ENCODE measurements around the gene FEZF2. TPM values are rescaled to one million over a fixed set of nuclear protein-coding genes. Genes with fewer than 3 reads are reported as not detected.

FEZF2 gene
- total RNA-seq, 1 experiment from 2014 or later = not detected

DNA sequence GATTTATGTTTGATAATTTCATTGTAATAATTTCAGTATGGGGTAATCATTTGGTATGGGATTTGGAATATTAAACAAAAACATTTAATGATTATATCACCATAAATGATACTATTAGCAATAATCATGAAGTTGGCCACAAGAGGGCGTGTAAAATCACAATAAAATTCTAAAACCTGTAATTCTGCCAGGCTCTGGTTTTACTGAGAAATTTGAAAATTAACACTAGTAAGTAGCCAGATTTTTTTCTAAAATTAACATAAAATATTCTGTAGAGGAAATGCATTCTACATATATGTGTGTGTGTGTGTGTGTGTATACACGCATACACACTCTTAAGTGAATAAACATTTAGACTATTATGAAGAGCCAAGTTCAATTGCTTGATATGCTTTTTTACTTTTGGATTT lies 40.5 kb downstream of the FEZF2 start:
- Histone ChIP-seq H3K4me3 (ENCODE audit: low read depth, low read length, poor library complexity, severe bottlenecking) (no peak overlapping the region), H3K9me3 (ENCODE audit: low read depth, low read length, poor library complexity, severe bottlenecking) (no peaks in the 10 kb centered on the region), H3K27ac (ENCODE audit: low read depth, low read length, poor library complexity, severe bottlenecking) (no peak overlapping the region), H3K4me1 (ENCODE audit: insufficient read depth, low read length, poor library complexity, severe bottlenecking) (no peaks in the 10 kb centered on the region), H3K27me3 (replicated peaks; ENCODE audit: insufficient read depth, low read depth, low read length, poor library complexity) (no peaks in the 10 kb centered on the region), H3K36me3 (ENCODE audit: insufficient read depth, low read length, poor library complexity, severe bottlenecking) (no peaks in the 10 kb centered on the region)
- no TSS peak for BruUV-seq (replicated peaks)
- DNase-seq (ENCODE audit: low spot score) = peak; percentile 10
- CTCF ChIA-PET = no interaction called here
- POLR2A ChIA-PET (ENCODE audit: low non-redundant PET) = no interaction called here
- no peak for TF ChIP-seq EZH2 (IDR thresholded peaks at IDR 0.05; ENCODE audit: borderline replicate concordance, low read depth, low read length, poor library complexity, severe bottlenecking)
- TF ChIP-seq, protein P1, sequence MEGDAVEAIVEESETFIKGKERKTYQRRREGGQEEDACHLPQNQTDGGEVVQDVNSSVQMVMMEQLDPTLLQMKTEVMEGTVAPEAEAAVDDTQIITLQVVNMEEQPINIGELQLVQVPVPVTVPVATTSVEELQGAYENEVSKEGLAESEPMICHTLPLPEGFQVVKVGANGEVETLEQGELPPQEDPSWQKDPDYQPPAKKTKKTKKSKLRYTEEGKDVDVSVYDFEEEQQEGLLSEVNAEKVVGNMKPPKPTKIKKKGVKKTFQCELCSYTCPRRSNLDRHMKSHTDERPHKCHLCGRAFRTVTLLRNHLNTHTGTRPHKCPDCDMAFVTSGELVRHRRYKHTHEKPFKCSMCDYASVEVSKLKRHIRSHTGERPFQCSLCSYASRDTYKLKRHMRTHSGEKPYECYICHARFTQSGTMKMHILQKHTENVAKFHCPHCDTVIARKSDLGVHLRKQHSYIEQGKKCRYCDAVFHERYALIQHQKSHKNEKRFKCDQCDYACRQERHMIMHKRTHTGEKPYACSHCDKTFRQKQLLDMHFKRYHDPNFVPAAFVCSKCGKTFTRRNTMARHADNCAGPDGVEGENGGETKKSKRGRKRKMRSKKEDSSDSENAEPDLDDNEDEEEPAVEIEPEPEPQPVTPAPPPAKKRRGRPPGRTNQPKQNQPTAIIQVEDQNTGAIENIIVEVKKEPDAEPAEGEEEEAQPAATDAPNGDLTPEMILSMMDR (conservative IDR thresholded peaks at IDR 0.05; ENCODE audit: low read depth, low read length) = peak; percentile 56; the same call in 1 of the 2 replicates
- intact Hi-C loops (cut with micrococcal nuclease; ENCODE audit: unreplicated experiment) = loop anchor here (5.0 kb wide), 1 partner anchor 224 kb away; no protein-coding TSS in a partner anchor

DNA sequence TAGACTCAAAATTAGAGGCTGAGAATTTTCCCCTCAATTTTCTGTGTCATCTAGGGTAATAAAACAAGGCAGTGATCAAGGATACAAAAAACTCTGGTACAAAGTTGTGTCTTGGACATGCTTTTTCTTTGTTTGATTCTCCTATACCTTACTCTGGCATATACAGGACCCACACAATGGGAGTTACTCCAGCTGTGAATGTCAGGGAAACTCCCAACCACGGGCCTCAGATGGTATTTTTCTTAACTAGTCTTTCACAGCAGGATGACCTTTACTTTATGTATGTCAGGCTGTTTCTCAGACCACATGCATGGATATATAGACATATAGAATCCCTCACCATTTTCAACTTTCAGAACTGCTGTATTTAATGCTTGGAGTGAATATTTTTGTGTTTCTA lies 41.3 kb downstream of the FEZF2 start:
- TF ChIP-seq EZH2 (IDR thresholded peaks at IDR 0.05; ENCODE audit: borderline replicate concordance, low read depth, low read length, poor library complexity, severe bottlenecking) = no peak
- TF ChIP-seq, protein P1 (conservative IDR thresholded peaks at IDR 0.05; ENCODE audit: low read depth, low read length) = no peak
- intact Hi-C loops (cut with micrococcal nuclease; ENCODE audit: unreplicated experiment) = loop anchor here (5.0 kb wide), 1 partner anchor 225 kb away; no protein-coding TSS in a partner anchor
- no peaks in the 10 kb centered on the region for H3K4me1 ChIP-seq (ENCODE audit: insufficient read depth, low read length, poor library complexity, severe bottlenecking)
- no peaks in the 10 kb centered on the region for H3K9me3 ChIP-seq (ENCODE audit: low read depth, low read length, poor library complexity, severe bottlenecking)
- no peak overlapping the region for H3K27ac ChIP-seq (ENCODE audit: low read depth, low read length, poor library complexity, severe bottlenecking)
- ChIA-PET CTCF (no interaction called here), POLR2A (ENCODE audit: low non-redundant PET) (no interaction called here)
- no peaks in the 10 kb centered on the region for H3K27me3 ChIP-seq (replicated peaks; ENCODE audit: insufficient read depth, low read depth, low read length, poor library complexity)
- H3K36me3 ChIP-seq (ENCODE audit: insufficient read depth, low read length, poor library complexity, severe bottlenecking) = no peaks in the 10 kb centered on the region
- no peak for DNase-seq (ENCODE audit: low spot score)
- no peak overlapping the region for H3K4me3 ChIP-seq (ENCODE audit: low read depth, low read length, poor library complexity, severe bottlenecking)
- BruUV-seq (replicated peaks) = no TSS peak

DNA sequence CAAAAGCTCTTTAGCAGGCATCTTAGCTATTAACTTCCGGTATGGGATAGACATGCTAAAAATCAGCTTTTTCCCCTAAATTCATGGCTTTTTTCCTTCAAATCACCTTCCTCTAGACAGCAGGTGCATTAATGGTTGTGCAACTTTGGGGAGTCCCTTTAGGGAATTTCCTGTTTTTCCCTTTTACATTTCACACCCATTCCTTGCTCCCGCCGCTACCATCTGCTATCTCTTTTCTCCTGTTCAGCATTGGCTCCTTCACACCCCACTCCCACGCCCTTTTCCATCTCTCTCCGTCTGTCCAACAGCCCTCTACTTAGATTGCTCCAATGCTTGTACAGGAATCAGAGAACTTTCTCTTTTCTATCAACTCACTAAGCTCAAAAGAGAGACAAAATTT lies 43.4 kb downstream of the FEZF2 start:
- no peak for TF ChIP-seq EZH2 (IDR thresholded peaks at IDR 0.05; ENCODE audit: borderline replicate concordance, low read depth, low read length, poor library complexity, severe bottlenecking)
- TF ChIP-seq, protein P1 (conservative IDR thresholded peaks at IDR 0.05; ENCODE audit: low read depth, low read length) = no peak
- H3K27me3 ChIP-seq (replicated peaks; ENCODE audit: insufficient read depth, low read depth, low read length, poor library complexity) = no peaks in the 10 kb centered on the region
- H3K27ac ChIP-seq (ENCODE audit: low read depth, low read length, poor library complexity, severe bottlenecking) = no peak overlapping the region
- intact Hi-C loops (cut with micrococcal nuclease; ENCODE audit: unreplicated experiment) = loop anchor here (5.0 kb wide), 1 partner anchor 227 kb away; no protein-coding TSS in a partner anchor
- CTCF ChIA-PET = no interaction called here
- H3K9me3 ChIP-seq (ENCODE audit: low read depth, low read length, poor library complexity, severe bottlenecking) = no peaks in the 10 kb centered on the region
- H3K4me1 ChIP-seq (ENCODE audit: insufficient read depth, low read length, poor library complexity, severe bottlenecking) = no peaks in the 10 kb centered on the region
- POLR2A ChIA-PET (ENCODE audit: low non-redundant PET) = no interaction called here
- no peak overlapping the region for H3K4me3 ChIP-seq (ENCODE audit: low read depth, low read length, poor library complexity, severe bottlenecking)
- no peaks in the 10 kb centered on the region for H3K36me3 ChIP-seq (ENCODE audit: insufficient read depth, low read length, poor library complexity, severe bottlenecking)
- BruUV-seq (replicated peaks) = no TSS peak
- DNase-seq (ENCODE audit: low spot score) = no peak
